GM23248 (cell line): ENCODE data around the gene BOD1. TPM values are rescaled to one million over a fixed set of nuclear protein-coding genes. Genes with fewer than 3 reads are reported as not detected.

ENCODE experiments used
- DNase-seq: peaks from one replicate; pipeline ENCODE4 v3.0.0-alpha.2; 2015
- H2AFZ ChIP-seq: fragments of 200-600 bp; sonication (generic); 2 replicates; pipeline ENCODE4 v1.6.1; 2016; ENCODE audit warnings: antibody characterized with exemption
- H3F3A ChIP-seq: fragments of 200-600 bp; sonication (generic); 2 replicates; pipeline ENCODE4 v1.6.1; 2016; ENCODE audit warnings: mild to moderate bottlenecking, antibody characterized with exemption, mixed run types; ENCODE audit not compliant: insufficient read depth
- H3K27ac ChIP-seq: fragments of 200-600 bp; sonication (generic); 2 replicates; pipeline ENCODE4 v1.5.1; 2016; ENCODE audit warnings: mild to moderate bottlenecking
- H3K27me3 ChIP-seq: fragments of 200-600 bp; sonication (generic); replicated peaks from 2 replicates; pipeline ENCODE4 v1.6.1; 2016; ENCODE audit warnings: mild to moderate bottlenecking; ENCODE audit not compliant: insufficient read depth
- H3K36me3 ChIP-seq: fragments of 200-600 bp; sonication (generic); 2 replicates; pipeline ENCODE4 v1.6.1; 2016; ENCODE audit warnings: low read depth, mild to moderate bottlenecking
- H3K4me1 ChIP-seq: fragments of 200-600 bp; sonication (generic); 2 replicates; pipeline ENCODE4 v1.6.1; 2016; ENCODE audit warnings: mild to moderate bottlenecking; ENCODE audit not compliant: insufficient read depth
- H3K4me2 ChIP-seq: fragments of 200-600 bp; sonication (generic); one replicate; pipeline ENCODE4 v1.6.1; 2016; ENCODE audit warnings: mild to moderate bottlenecking; ENCODE audit not compliant: unreplicated experiment
- H3K4me3 ChIP-seq: fragments of 200-600 bp; sonication (generic); 2 replicates; pipeline ENCODE4 v1.5.1; 2016; ENCODE audit warnings: mild to moderate bottlenecking
- H3K79me2 ChIP-seq: fragments of 200-600 bp; sonication (generic); 2 replicates; pipeline ENCODE4 v1.6.1; 2016; ENCODE audit warnings: mild to moderate bottlenecking; ENCODE audit not compliant: insufficient read depth
- H3K9ac ChIP-seq: fragments of 200-600 bp; sonication (generic); 2 replicates; pipeline ENCODE4 v1.6.1; 2016; ENCODE audit warnings: mild to moderate bottlenecking
- H3K9me2 ChIP-seq: fragments of 200-600 bp; sonication (generic); 2 replicates; pipeline ENCODE4 v1.6.1; 2016; ENCODE audit warnings: mixed run types, mild to moderate bottlenecking, moderate library complexity; ENCODE audit not compliant: insufficient read depth
- H3K9me3 ChIP-seq: fragments of 200-600 bp; sonication (generic); one replicate; pipeline ENCODE4 v1.6.1; 2017; ENCODE audit warnings: low read depth
- H4K20me1 ChIP-seq: fragments of 200-600 bp; sonication (generic); 2 replicates; pipeline ENCODE4 v1.6.0; 2016; ENCODE audit not compliant: insufficient read depth
- EZH2 ChIP-seq: fragments of 200-600 bp; sonication (generic); IDR thresholded peaks from 2 replicates; pipeline ENCODE4 v1.6.1; 2018; ENCODE audit warnings: antibody characterized with exemption, mild to moderate bottlenecking; ENCODE audit not compliant: insufficient read depth, poor library complexity, severe bottlenecking
- EZH2phosphoT487 ChIP-seq: fragments of 200-600 bp; sonication (generic); IDR thresholded peaks from 2 replicates; pipeline ENCODE4 v1.6.1; 2018; ENCODE audit warnings: antibody characterized with exemption, moderate library complexity, mild to moderate bottlenecking, low read depth; ENCODE audit not compliant: insufficient read depth
- WGBS, 2 experiments: methylation state at CpG; one replicate each; pipeline ENCODE4 v1.1.6; 2015 to 2017; ENCODE audit warnings: low lambda C conversion rate in 2 of 2, low coverage in 1 of 2; ENCODE audit errors: missing lambda C conversion rate in 2 of 2; 5-methylcytosine and 5-hydroxymethylcytosine counted together
- in situ Hi-C: fragments of 300-500 bp; cut with MboI; formaldehyde crosslinking; loops from 2 replicates; pipeline ENCODE4 v1.15.0; 2020
- polyA plus RNA-seq: library from polyadenylated mRNA; unstranded; fragments of >200 nt; fragmentation: Nextera tagmentation; extraction: Ambion mirVana; gene quantifications from 2 replicates; pipeline ENCODE4 v1.2.1, GENCODE V29; 2016
- total RNA-seq: library from RNA; depleted of rRNA; stranded (reverse); fragments of >200 nt; shearing (Covaris generic); gene quantifications from 2 replicates; pipeline ENCODE4 v1.2.3, GENCODE V29; 2014

Gene BOD1
- total and polyA plus RNA-seq, 2 experiments from 2014 or later = 51.4 to 66.1 TPM

DNA sequence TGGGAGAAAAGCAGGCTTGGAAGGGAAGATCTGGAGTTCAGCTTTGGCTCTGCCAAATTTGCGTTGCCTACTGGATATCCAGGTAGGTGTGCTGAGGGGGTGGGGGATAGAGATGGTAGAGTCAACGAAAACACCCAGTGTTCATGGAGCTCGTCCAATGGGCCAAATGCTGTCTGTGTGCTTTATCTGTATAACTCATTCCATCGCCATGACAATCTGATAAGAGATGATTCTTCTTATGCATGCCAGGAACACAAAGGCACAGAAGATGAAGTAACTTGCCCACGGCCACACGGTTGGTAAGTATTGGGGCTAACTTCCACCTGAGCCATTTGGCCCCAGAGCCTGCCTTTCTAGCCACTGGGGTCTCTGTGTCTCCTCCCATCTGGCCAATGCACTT lies 53.2 kb downstream of the BOD1 start:
- no peak for TF ChIP-seq EZH2
- TF ChIP-seq EZH2phosphoT487 = no peak
- H3K4me1 ChIP-seq = no peaks in the 10 kb centered on the region
- H3K27me3 ChIP-seq = no peaks in the 10 kb centered on the region
- no peak overlapping the region for H3K27ac ChIP-seq
- H2AFZ ChIP-seq = no peak overlapping the region
- H3K9ac ChIP-seq = no peak overlapping the region
- no peaks in the 10 kb centered on the region for H3K9me2 ChIP-seq
- in situ Hi-C loops = no loop called here
- no peak for DNase-seq
- H3K9me3 ChIP-seq = no peaks in the 10 kb centered on the region
- H3K4me3 ChIP-seq = no peak overlapping the region
- H4K20me1 ChIP-seq = no peaks in the 10 kb centered on the region
- 65 to 66% methylated on average over 6 of the region's 6 CpGs for WGBS, 2 experiments
- H3K4me2 ChIP-seq = no peak overlapping the region
- H3F3A ChIP-seq = no peaks in the 10 kb centered on the region
- H3K36me3 ChIP-seq = no peaks in the 10 kb centered on the region
- no peaks in the 10 kb centered on the region for H3K79me2 ChIP-seq

DNA sequence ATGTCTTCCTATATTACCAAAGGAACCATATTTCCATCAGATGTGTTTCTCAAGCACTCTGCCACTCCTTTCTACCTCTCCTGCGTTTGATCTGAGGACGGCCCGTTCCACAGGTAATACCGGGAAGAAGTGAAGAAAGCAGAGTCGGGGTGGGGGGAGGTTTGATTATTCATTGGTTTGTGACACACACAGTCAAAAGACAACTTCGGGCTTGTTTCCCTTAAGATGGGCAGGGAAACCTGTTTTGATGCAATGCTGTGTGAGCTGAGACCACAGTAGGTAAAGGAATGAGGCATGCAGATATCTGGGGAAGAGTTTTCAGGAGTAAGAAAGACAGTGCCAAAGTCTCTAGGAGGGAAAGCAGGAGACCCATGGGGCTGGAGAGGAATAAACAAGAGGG lies 54.0 kb downstream of the BOD1 start:
- Histone ChIP-seq H3K9me3 (no peaks in the 10 kb centered on the region), H3K4me3 (no peak overlapping the region), H3K36me3 (no peaks in the 10 kb centered on the region), H3K27me3 (no peaks in the 10 kb centered on the region), H3F3A (no peaks in the 10 kb centered on the region), H2AFZ (no peak overlapping the region), H3K4me2 (no peak overlapping the region), H3K79me2 (no peaks in the 10 kb centered on the region), H3K9me2 (no peaks in the 10 kb centered on the region), H3K27ac (no peak overlapping the region), H3K4me1 (no peaks in the 10 kb centered on the region), H3K9ac (no peak overlapping the region), H4K20me1 (no peaks in the 10 kb centered on the region)
- no peak for DNase-seq
- TF ChIP-seq EZH2phosphoT487 (no peak), EZH2 (no peak)
- in situ Hi-C loops = no loop called here
- 66 to 68% methylated on average over 6 of the region's 6 CpGs for WGBS, 2 experiments
